Smooth muscle cell (in vitro differentiated cells): ENCODE measurements around the gene CDIP1. TPM values are rescaled to one million over a fixed set of nuclear protein-coding genes. Genes with fewer than 3 reads are reported as not detected.

ENCODE experiments used
- DNase-seq: peaks from one replicate; lab custom pipeline; 2025; ENCODE audit not compliant: unreplicated experiment; lab: John Stamatoyannopoulos, UW
- H2AFZ ChIP-seq: fragments of 200-600 bp; sonication (generic); 2 replicates; pipeline ENCODE4 v1.6.0; 2016; ENCODE audit warnings: antibody characterized with exemption, low read depth, mild to moderate bottlenecking
- H3F3A ChIP-seq: fragments of 200-600 bp; sonication (generic); 2 replicates; pipeline ENCODE4 v1.6.0; 2017; ENCODE audit warnings: antibody characterized with exemption, low read depth
- H3K27ac ChIP-seq: fragments of 200-600 bp; sonication (generic); 2 replicates; pipeline ENCODE4 v1.5.1; 2016; ENCODE audit warnings: low read depth, mild to moderate bottlenecking
- H3K27me3 ChIP-seq: fragments of 200-600 bp; sonication (generic); 2 replicates; pipeline ENCODE4 v1.6.1; 2016; ENCODE audit warnings: low read depth, mild to moderate bottlenecking
- H3K36me3 ChIP-seq: fragments of 200-600 bp; sonication (generic); 2 replicates; pipeline ENCODE4 v1.5.1; 2016; ENCODE audit warnings: low read depth
- H3K4me1 ChIP-seq: fragments of 200-600 bp; sonication (generic); 2 replicates; pipeline ENCODE4 v1.5.1; 2016; ENCODE audit warnings: low read depth
- H3K4me2 ChIP-seq: fragments of 200-600 bp; sonication (generic); 2 replicates; pipeline ENCODE4 v1.6.0; 2016; ENCODE audit warnings: mild to moderate bottlenecking
- H3K4me3 ChIP-seq: fragments of 200-600 bp; sonication (generic); 2 replicates; pipeline ENCODE4 v1.5.1; 2016; ENCODE audit warnings: mild to moderate bottlenecking
- H3K79me2 ChIP-seq: fragments of 200-600 bp; sonication (generic); 2 replicates; pipeline ENCODE4 v1.6.0; 2016; ENCODE audit warnings: low read depth, mild to moderate bottlenecking
- H3K9ac ChIP-seq: fragments of 200-600 bp; sonication (generic); 2 replicates; pipeline ENCODE4 v1.6.0; 2016; ENCODE audit warnings: low read depth
- H3K9me3 ChIP-seq: fragments of 200-600 bp; sonication (generic); replicated peaks from 2 replicates; pipeline ENCODE4 v1.5.1; 2016; ENCODE audit warnings: low read depth
- H4K20me1 ChIP-seq: fragments of 200-600 bp; sonication (generic); 2 replicates; pipeline ENCODE4 v1.6.0; 2016; ENCODE audit warnings: low read depth
- WGBS: methylation state at CpG from one replicate; pipeline ENCODE4 v1.1.7; 2016; ENCODE audit warnings: low lambda C conversion rate; 5-methylcytosine and 5-hydroxymethylcytosine counted together
- polyA plus RNA-seq: library from polyadenylated mRNA; unstranded; fragments of >200 nt; fragmentation: Nextera tagmentation; extraction: Ambion mirVana; gene quantifications from 2 replicates; pipeline ENCODE4 v1.2.1, GENCODE V29; 2016
- total RNA-seq: library from RNA; depleted of rRNA; stranded (reverse); fragments of >200 nt; gene quantifications from 2 replicates; pipeline ENCODE4 v1.2.3, GENCODE V29; 2014
- TF ChIP-seq, protein P1 (sequence below): fragments of 200-600 bp; sonication (generic); IDR thresholded peaks from 2 replicates; pipeline ENCODE4 v1.5.1; 2017; ENCODE audit warnings: borderline replicate concordance, mild to moderate bottlenecking, antibody characterized with exemption; ENCODE audit not compliant: insufficient read depth, poor library complexity, severe bottlenecking

CDIP1 gene
- total and polyA plus RNA-seq, 2 experiments from 2014 or later: 19.7 to 36.9 TPM

DNA sequence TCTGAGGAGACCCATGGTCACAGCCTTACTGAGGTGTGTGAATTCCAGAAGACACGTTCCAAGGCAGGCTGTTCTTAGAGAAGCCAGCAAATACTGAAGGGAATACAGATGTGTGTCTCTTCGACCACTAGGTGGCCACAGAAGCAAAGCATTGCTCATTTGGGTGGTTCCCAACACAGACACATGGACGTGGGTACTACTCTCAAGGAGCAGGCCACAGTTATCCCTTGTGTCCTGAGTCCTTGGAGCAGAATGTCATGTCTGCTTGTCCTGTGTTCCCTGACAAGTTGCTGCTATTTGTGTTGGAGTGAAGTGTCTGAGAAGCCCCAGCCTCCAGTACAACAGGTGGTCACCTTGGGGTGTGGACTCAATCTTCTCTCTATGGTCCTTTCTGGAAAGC lies 32.1 kb downstream of the CDIP1 start:
- WGBS: 6% methylated on average over 3 of the region's 3 CpGs
- peaks cover 56% of the 10 kb centered on the region for H4K20me1 ChIP-seq
- TF ChIP-seq, protein P1, sequence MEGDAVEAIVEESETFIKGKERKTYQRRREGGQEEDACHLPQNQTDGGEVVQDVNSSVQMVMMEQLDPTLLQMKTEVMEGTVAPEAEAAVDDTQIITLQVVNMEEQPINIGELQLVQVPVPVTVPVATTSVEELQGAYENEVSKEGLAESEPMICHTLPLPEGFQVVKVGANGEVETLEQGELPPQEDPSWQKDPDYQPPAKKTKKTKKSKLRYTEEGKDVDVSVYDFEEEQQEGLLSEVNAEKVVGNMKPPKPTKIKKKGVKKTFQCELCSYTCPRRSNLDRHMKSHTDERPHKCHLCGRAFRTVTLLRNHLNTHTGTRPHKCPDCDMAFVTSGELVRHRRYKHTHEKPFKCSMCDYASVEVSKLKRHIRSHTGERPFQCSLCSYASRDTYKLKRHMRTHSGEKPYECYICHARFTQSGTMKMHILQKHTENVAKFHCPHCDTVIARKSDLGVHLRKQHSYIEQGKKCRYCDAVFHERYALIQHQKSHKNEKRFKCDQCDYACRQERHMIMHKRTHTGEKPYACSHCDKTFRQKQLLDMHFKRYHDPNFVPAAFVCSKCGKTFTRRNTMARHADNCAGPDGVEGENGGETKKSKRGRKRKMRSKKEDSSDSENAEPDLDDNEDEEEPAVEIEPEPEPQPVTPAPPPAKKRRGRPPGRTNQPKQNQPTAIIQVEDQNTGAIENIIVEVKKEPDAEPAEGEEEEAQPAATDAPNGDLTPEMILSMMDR: peak; percentile 76
- no peaks in the 10 kb centered on the region for H3F3A ChIP-seq
- no peak for DNase-seq
- H3K4me1 ChIP-seq: peaks cover 2% of the 10 kb centered on the region
- no peak overlapping the region for H3K27ac ChIP-seq
- no peaks in the 10 kb centered on the region for H3K9me3 ChIP-seq
- H3K27me3 ChIP-seq: no peaks in the 10 kb centered on the region
- H3K4me2 ChIP-seq: no peak overlapping the region
- H3K9ac ChIP-seq: no peak overlapping the region
- H3K4me3 ChIP-seq: no peak overlapping the region
- H2AFZ ChIP-seq: no peak overlapping the region
- no peaks in the 10 kb centered on the region for H3K36me3 ChIP-seq
- peaks cover 18% of the 10 kb centered on the region for H3K79me2 ChIP-seq

DNA sequence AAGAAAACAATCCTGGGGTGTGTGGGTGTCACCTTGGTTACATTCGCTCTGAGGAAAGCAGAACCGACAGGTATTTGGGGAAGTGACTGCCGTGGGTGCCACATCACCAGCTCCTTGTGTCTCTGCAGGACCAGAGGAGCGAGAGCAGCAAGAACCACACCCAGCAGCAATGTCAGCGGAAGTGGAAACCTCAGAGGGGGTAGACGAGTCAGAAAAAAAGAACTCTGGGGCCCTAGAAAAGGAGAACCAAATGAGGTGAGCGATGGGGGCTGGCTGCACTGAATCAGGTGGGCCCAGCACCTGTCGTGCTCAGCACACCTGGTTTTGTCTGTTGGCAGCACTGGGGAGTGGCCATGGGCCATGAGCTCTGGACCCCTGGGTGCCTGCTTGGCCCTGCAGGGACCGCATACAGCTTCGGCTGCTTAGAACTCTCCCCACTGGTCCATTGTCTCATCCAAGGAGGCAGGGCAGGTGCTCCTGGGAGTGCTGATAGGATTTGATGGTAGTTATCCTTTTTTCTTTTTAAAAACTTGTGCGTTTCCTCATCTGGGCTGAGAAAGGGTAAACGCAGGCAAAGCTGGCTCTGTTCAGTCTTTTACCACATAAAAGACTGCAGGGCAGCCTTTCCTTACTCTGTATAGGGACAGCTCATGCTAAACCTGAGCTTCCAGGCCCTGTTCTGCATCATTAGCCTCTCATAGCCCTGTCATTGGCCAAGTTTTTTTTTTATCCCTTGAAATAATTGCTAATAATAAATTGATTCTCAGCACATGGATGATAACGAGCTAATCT lies 33.0 kb downstream of the CDIP1 start:
- peaks cover 23% of the 10 kb centered on the region for H3K79me2 ChIP-seq
- TF ChIP-seq, protein P1: no peak
- H3K36me3 ChIP-seq: no peaks in the 10 kb centered on the region
- peaks cover 57% of the 10 kb centered on the region for H4K20me1 ChIP-seq
- H2AFZ ChIP-seq: no peak overlapping the region
- no peak for DNase-seq
- no peak overlapping the region for H3K9ac ChIP-seq
- H3K27ac ChIP-seq: peak overlapping the region; percentile 39
- H3K9me3 ChIP-seq: no peaks in the 10 kb centered on the region
- H3K27me3 ChIP-seq: no peaks in the 10 kb centered on the region
- H3F3A ChIP-seq: no peaks in the 10 kb centered on the region
- H3K4me2 ChIP-seq: no peak overlapping the region
- 90% methylated on average over 13 of the region's 13 CpGs for WGBS
- H3K4me1 ChIP-seq: peaks cover 11% of the 10 kb centered on the region
- H3K4me3 ChIP-seq: no peak overlapping the region

DNA sequence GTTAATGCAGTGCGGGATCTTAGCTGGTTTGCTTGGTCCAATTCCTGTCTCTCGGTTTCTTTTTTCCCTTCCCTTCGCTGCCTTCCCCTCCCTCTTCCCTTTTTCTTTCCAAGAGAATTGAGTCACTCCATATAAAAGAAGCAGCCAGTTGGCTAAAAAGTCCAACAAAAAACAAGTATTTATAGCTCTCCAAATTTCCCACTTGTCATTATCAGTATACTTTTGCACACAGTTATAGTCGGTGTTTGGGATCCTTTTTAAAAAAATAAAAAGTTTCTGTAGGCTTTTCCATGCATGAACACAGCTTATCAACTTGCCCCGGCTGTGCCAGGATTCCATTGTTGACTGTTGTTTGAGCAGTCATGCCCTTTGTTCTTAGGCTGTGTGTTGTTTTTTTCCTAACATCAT lies 37.5 kb downstream of the CDIP1 start:
- Histone ChIP-seq H3K4me2 (peak overlapping the region; percentile 20), H3K36me3 (no peaks in the 10 kb centered on the region), H2AFZ (no peak overlapping the region), H3K79me2 (peaks cover 26% of the 10 kb centered on the region), H3K4me3 (no peak overlapping the region), H3F3A (peaks cover 2% of the 10 kb centered on the region), H4K20me1 (peaks cover 86% of the 10 kb centered on the region), H3K27ac (peak overlapping the region; percentile 81), H3K4me1 (peaks cover 13% of the 10 kb centered on the region), H3K9ac (peak overlapping the region; percentile 24), H3K27me3 (no peaks in the 10 kb centered on the region), H3K9me3 (no peaks in the 10 kb centered on the region)
- TF ChIP-seq, protein P1: no peak
- no peak for DNase-seq
- WGBS: 67% methylated on average over 5 of the region's 5 CpGs

DNA sequence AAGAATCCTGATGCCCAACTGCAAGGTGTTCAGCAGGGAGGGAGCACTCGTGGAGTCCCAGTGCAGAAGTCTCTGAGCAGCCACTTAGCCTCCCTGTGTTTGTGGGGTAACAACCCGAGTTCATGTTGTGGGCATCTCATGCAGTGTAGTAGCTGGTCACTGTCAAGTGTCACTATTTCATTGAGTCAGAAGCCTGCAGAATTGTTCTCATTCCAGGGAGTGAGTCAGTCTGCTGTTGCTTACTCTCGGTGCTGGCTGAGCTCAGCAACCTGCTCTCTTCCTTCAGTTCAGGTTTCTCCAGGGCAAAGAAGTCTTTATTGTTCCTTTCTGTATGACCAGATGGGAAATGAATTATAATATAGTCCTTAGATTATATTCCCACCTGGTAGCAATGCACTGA lies 38.3 kb downstream of the CDIP1 start:
- H3K9me3 ChIP-seq: no peaks in the 10 kb centered on the region
- H2AFZ ChIP-seq: no peak overlapping the region
- H4K20me1 ChIP-seq: peaks cover 86% of the 10 kb centered on the region
- no peaks in the 10 kb centered on the region for H3K36me3 ChIP-seq
- peak overlapping the region; percentile 81 for H3K27ac ChIP-seq
- TF ChIP-seq, protein P1: no peak
- no peak for DNase-seq
- H3K9ac ChIP-seq: peak overlapping the region; percentile 24
- H3K79me2 ChIP-seq: peaks cover 26% of the 10 kb centered on the region
- H3K4me3 ChIP-seq: no peak overlapping the region
- H3F3A ChIP-seq: peaks cover 10% of the 10 kb centered on the region
- H3K4me2 ChIP-seq: peak overlapping the region; percentile 27
- H3K27me3 ChIP-seq: no peaks in the 10 kb centered on the region
- H3K4me1 ChIP-seq: peaks cover 13% of the 10 kb centered on the region
- whole genome bisulfite sequencing: 23% methylated on average over 3 of the region's 3 CpGs
